Suprapubic skin (tissue), 4 donors: Measurements from ENCODE around the gene GINS1. TPM values are rescaled to one million over a fixed set of nuclear protein-coding genes. Genes with fewer than 3 reads are reported as not detected.

Source experiments
- DNase-seq, 2 donors: peaks; one replicate each; pipeline ENCODE4 v3.0.0-alpha.2; 2019; ENCODE audit warnings: low spot score in 2 of 2
- H3K27ac ChIP-seq: fragments of 200-600 bp; sonication (generic); one replicate; pipeline ENCODE4 v1.5.1; 2019
- H3K27me3 ChIP-seq: fragments of 200-600 bp; sonication (generic); one replicate; pipeline ENCODE4 v1.5.1; 2019
- H3K36me3 ChIP-seq: fragments of 200-600 bp; sonication (generic); one replicate; pipeline ENCODE4 v1.5.1; 2019
- H3K4me1 ChIP-seq: fragments of 200-600 bp; sonication (generic); one replicate; pipeline ENCODE4 v1.5.1; 2019
- H3K4me3 ChIP-seq: fragments of 200-600 bp; sonication (generic); one replicate; pipeline ENCODE4 v1.5.1; 2019; ENCODE audit warnings: mild to moderate bottlenecking
- H3K9me3 ChIP-seq: fragments of 200-600 bp; sonication (generic); one replicate; pipeline ENCODE4 v1.5.1; 2019
- CTCF ChIP-seq, 2 donors: fragments of 200-600 bp in 1 of 2; fragments of 450-650 bp in 1 of 2; sonication (generic) in 1 of 2; IDR thresholded peaks; one replicate each; pipeline ENCODE4 v1.5.1; 2016 to 2019; ENCODE audit warnings: antibody characterized with exemption in 2 of 2, mild to moderate bottlenecking in 1 of 2, moderate library complexity in 1 of 2
- EP300 ChIP-seq: sonication (generic); formaldehyde crosslinking; IDR thresholded peaks from one replicate; pipeline ENCODE4 v1.6.1; 2017; ENCODE audit warnings: antibody characterized with exemption
- POLR2A ChIP-seq, 2 donors: fragments of 450-650 bp; IDR thresholded peaks; one replicate each; pipeline ENCODE4 v1.6.1; 2017; ENCODE audit warnings: antibody characterized with exemption in 2 of 2, mild to moderate bottlenecking in 2 of 2, moderate library complexity in 2 of 2
- POLR2AphosphoS5 ChIP-seq, 3 donors: sonication (generic); formaldehyde crosslinking; IDR thresholded peaks; one replicate each; pipeline ENCODE4 v1.6.1; 2017; ENCODE audit warnings: antibody characterized with exemption in 3 of 3
- WGBS: methylation state at CpG from one replicate; pipeline ENCODE4 v1.1.5; 2018; 5-methylcytosine and 5-hydroxymethylcytosine counted together
- total RNA-seq, 4 donors: library from RNA; depleted of rRNA; stranded (reverse); fragments of >200 nt; gene quantifications; one replicate each; pipeline ENCODE4 v1.1.0, GENCODE V29; 2016

GINS1 gene
- total RNA-seq, 4 donors from 2014 or later = 2.4 to 3.6 (median 2.6) TPM

GRCh38 chr20:25476106-25477013 is 68.9 kb downstream of the GINS1 start:
- Histone ChIP-seq H3K4me1 (peaks cover 23% of the 10 kb centered on the region), H3K27me3 (no peaks in the 10 kb centered on the region), H3K27ac (no peak overlapping the region), H3K4me3 (no peak overlapping the region), H3K9me3 (no peaks in the 10 kb centered on the region), H3K36me3 (peaks cover 3% of the 10 kb centered on the region)
- DNase-seq = peak in 1 of 2 donors; percentile 65
- no peak for TF ChIP-seq POLR2A (IDR thresholded peaks at IDR 0.05)
- 97% methylated on average over 28 of the region's 52 CpGs for WGBS

- Histone ChIP-seq H3K27me3 (no peaks in the 10 kb centered on the region), H3K36me3 (peaks cover 3% of the 10 kb centered on the region), H3K9me3 (no peaks in the 10 kb centered on the region), H3K27ac (no peak overlapping the region), H3K4me1 (peaks cover 31% of the 10 kb centered on the region), H3K4me3 (no peak overlapping the region)
- no peak for DNase-seq
- no peak for TF ChIP-seq CTCF (IDR thresholded peaks at IDR 0.05)
- WGBS = 94% methylated on average over 21 of the region's 28 CpGs
These were observed 69.8 kb downstream of the GINS1 start for GRCh38 chr20:25477014-25477882.

GRCh38 chr20:25478889-25479568 is 71.6 kb downstream of the GINS1 start:
- peaks cover 3% of the 10 kb centered on the region for H3K36me3 ChIP-seq
- no peak overlapping the region for H3K4me3 ChIP-seq
- no peak for TF ChIP-seq CTCF (IDR thresholded peaks at IDR 0.05)
- no peak for TF ChIP-seq POLR2A (IDR thresholded peaks at IDR 0.05)
- TF ChIP-seq POLR2AphosphoS5 (IDR thresholded peaks at IDR 0.05) = no peak
- TF ChIP-seq EP300 = no peak
- H3K9me3 ChIP-seq = no peaks in the 10 kb centered on the region
- no peak for DNase-seq
- H3K4me1 ChIP-seq = peaks cover 35% of the 10 kb centered on the region
- 61% methylated on average over 24 of the region's 24 CpGs for WGBS
- no peak overlapping the region for H3K27ac ChIP-seq
- H3K27me3 ChIP-seq = no peaks in the 10 kb centered on the region

GRCh38 chr20:25479638-25480037 is 72.2 kb downstream of the GINS1 start:
- WGBS = 83% methylated on average over 3 of the region's 5 CpGs
- H3K9me3 ChIP-seq = no peaks in the 10 kb centered on the region
- H3K27ac ChIP-seq = no peak overlapping the region

More at GRCh38 chr20:25479638-25480037, 72.2 kb downstream of the GINS1 start:
- H3K4me1 ChIP-seq = peaks cover 41% of the 10 kb centered on the region
- TF ChIP-seq POLR2AphosphoS5 (IDR thresholded peaks at IDR 0.05) (no peak), CTCF (IDR thresholded peaks at IDR 0.05) (no peak), EP300 (no peak), POLR2A (IDR thresholded peaks at IDR 0.05) (no peak)
- peaks cover 3% of the 10 kb centered on the region for H3K36me3 ChIP-seq
- no peak overlapping the region for H3K4me3 ChIP-seq
- no peak for DNase-seq
- no peaks in the 10 kb centered on the region for H3K27me3 ChIP-seq
